Left forelimb (tissue), 1 donor: ENCODE data around the gene RNGTT.

Source experiments
- DNase-seq: peaks from one replicate; pipeline ENCODE4 v3.0.0-alpha.2; 2018; ENCODE audit warnings: low spot score

The RNGTT gene

GRCh38 chr6:88587150-88587520 is 376.3 kb downstream of the RNGTT start:
- no peak for DNase-seq

GRCh38 chr6:88586371-88587149 is 376.9 kb downstream of the RNGTT start:
- no peak for DNase-seq

GRCh38 chr6:88585276-88585692 is 378.1 kb downstream of the RNGTT start:
- no peak for DNase-seq

GRCh38 chr6:88584581-88585275 is 378.7 kb downstream of the RNGTT start:
- no peak for DNase-seq

GRCh38 chr6:88577461-88577860 is 386.0 kb downstream of the RNGTT start:
- DNase-seq = no peak

- DNase-seq = no peak
Observed at GRCh38 chr6:88575536-88575935, 387.9 kb downstream of the RNGTT start.

GRCh38 chr6:88574651-88575050 is 388.8 kb downstream of the RNGTT start:
- no peak for DNase-seq

GRCh38 chr6:88574031-88574430 is 389.4 kb downstream of the RNGTT start:
- DNase-seq = no peak

- no peak for DNase-seq
Observed at GRCh38 chr6:88573561-88573960, 389.9 kb downstream of the RNGTT start.

GRCh38 chr6:88572449-88573139 is 390.8 kb downstream of the RNGTT start:
- no peak for DNase-seq

- no peak for DNase-seq
Observed at GRCh38 chr6:88569959-88570358, 393.5 kb downstream of the RNGTT start.

- no peak for DNase-seq
Observed at GRCh38 chr6:88567696-88568095, 395.7 kb downstream of the RNGTT start.

- DNase-seq = peak; percentile 70
Observed at GRCh38 chr6:88566746-88567534, 396.5 kb downstream of the RNGTT start.

GRCh38 chr6:88565836-88566235 is 397.6 kb downstream of the RNGTT start:
- no peak for DNase-seq

GRCh38 chr6:88565409-88565811 is 398.0 kb downstream of the RNGTT start:
- no peak for DNase-seq

GRCh38 chr6:88563277-88563625 is 400.2 kb downstream of the RNGTT start:
- no peak for DNase-seq

GRCh38 chr6:88562353-88563276 is 400.8 kb downstream of the RNGTT start:
- no peak for DNase-seq

GRCh38 chr6:88561954-88562315 is 401.5 kb downstream of the RNGTT start:
- no peak for DNase-seq

- no peak for DNase-seq
Observed at GRCh38 chr6:88561034-88561953, 402.1 kb downstream of the RNGTT start.
